ENCODE measurements around the gene GPR50. TPM values are rescaled to one million over a fixed set of nuclear protein-coding genes. Genes with fewer than 3 reads are reported as not detected.

GPR50 gene
- total and polyA plus RNA-seq, 10 of the 15 experiments (the other 5 are each of a cell fraction or from before 2014, with no cell fraction given), result 0.03 to 0.08 (median 0.04) TPM; not detected in 7

- no peak overlapping the region for H3K27ac ChIP-seq (ENCODE audit: control insufficient read depth, insufficient read depth)
- in situ Hi-C loops (cut with MboI), result loop anchor here (5.0 to 10.0 kb wide), 2 partner anchors 343 to 531 kb away; no protein-coding TSS in a partner anchor
- TF ChIP-seq CREM (IDR thresholded peaks at IDR 0.05; ENCODE audit: low read depth) (no peak), NFIC (IDR thresholded peaks at IDR 0.05; ENCODE audit: low read depth, low read length) (no peak), YY1 (IDR thresholded peaks at IDR 0.05; ENCODE audit: low read depth, low read length) (peak; percentile 38; the same call in 1 of the 2 replicates), BACH1 (IDR thresholded peaks at IDR 0.05; ENCODE audit: borderline replicate concordance) (no peak), CBX5 (IDR thresholded peaks at IDR 0.05; ENCODE audit: low read depth) (no peak), HSF1 (IDR thresholded peaks at IDR 0.05; ENCODE audit: low read depth, low read length) (no peak), NFYA (IDR thresholded peaks at IDR 0.05; ENCODE audit: borderline replicate concordance, low read depth, low read length) (no peak), TCF12 (IDR thresholded peaks at IDR 0.05; ENCODE audit: low read depth, low read length) (no peak), SREBF1 (IDR thresholded peaks at IDR 0.05; ENCODE audit: low read length) (no peak), CTCF (IDR thresholded peaks at IDR 0.05 in 2 of 3, conservative IDR thresholded peaks at IDR 0.05 in 1 of 3; ENCODE audit: control insufficient read depth in 2 of 3, extremely low read depth in 1 of 3, insufficient read depth in 1 of 3, low read depth in 3 of 3, low read length in 3 of 3) (peak; percentile 72 to 84 (median 81)), HCFC1 (IDR thresholded peaks at IDR 0.05; ENCODE audit: low read length) (no peak), RFX5 (IDR thresholded peaks at IDR 0.05; ENCODE audit: low read depth, low read length) (no peak), STAT3 (IDR thresholded peaks at IDR 0.05; ENCODE audit: low read depth, low read length) (no peak), SMC3 (IDR thresholded peaks at IDR 0.05; ENCODE audit: borderline replicate concordance, low read length) (peak; percentile 91), MAX (IDR thresholded peaks at IDR 0.05; ENCODE audit: low read depth, low read length) (no peak), ATF7 (IDR thresholded peaks at IDR 0.05; ENCODE audit: low read depth) (no peak), RBBP5 (conservative IDR thresholded peaks at IDR 0.05) (no peak), SMAD1 (IDR thresholded peaks at IDR 0.05; ENCODE audit: low read depth, partially characterized antibody) (no peak), TCF7 (IDR thresholded peaks at IDR 0.05; ENCODE audit: borderline replicate concordance) (no peak), RAD21 (IDR thresholded peaks at IDR 0.05; ENCODE audit: insufficient read depth, low read depth, low read length) (peak; percentile 92)
Measured at GRCh38 chrX:151151665-151152267, 24.6 kb upstream of the GPR50 start.

More at GRCh38 chrX:151151665-151152267, 24.6 kb upstream of the GPR50 start:
- FAIRE-seq (peak; percentile 98), ATAC-seq (peak; percentile 91), DNase-seq (ENCODE audit: low read depth, low spot score) (no peak)
- CTCF ChIA-PET, result interaction anchor here (0.6 to 3.1 kb wide), 13 partner anchors 9 to 600 kb away, joined by 3 to 37 read pairs (median 4); no protein-coding TSS in a partner anchor
- no peaks in the 10 kb centered on the region for H3K79me2 ChIP-seq (ENCODE audit: control insufficient read depth, insufficient read depth, low read length)
- no peaks in the 10 kb centered on the region for H3K9me3 ChIP-seq (replicated peaks; ENCODE audit: control insufficient read depth, insufficient read depth, low read length)
- no peaks in the 10 kb centered on the region for H3K27me3 ChIP-seq (replicated peaks in 1 of 2; ENCODE audit: control insufficient read depth in 2 of 2, insufficient read depth in 2 of 2, low read length in 1 of 2)
- no peak overlapping the region for H3K4me2 ChIP-seq (ENCODE audit: control insufficient read depth, insufficient read depth)
- no peaks in the 10 kb centered on the region for H3K36me3 ChIP-seq (ENCODE audit: control insufficient read depth in 2 of 2, insufficient read depth in 2 of 2, low read length in 1 of 2)
- no peak overlapping the region for H2AFZ ChIP-seq (ENCODE audit: control insufficient read depth, low read depth, low read length)
- SMC1A ChIA-PET (ENCODE audit: uncharacterized antibody, unreplicated experiment), result interaction anchor here (0.5 to 1.4 kb wide), 6 partner anchors 113 to 1482 kb away, joined by 3 to 5 read pairs (median 3); no protein-coding TSS in a partner anchor
- RAD21 ChIA-PET (ENCODE audit: unreplicated experiment), result interaction anchor here (0.6 to 1.7 kb wide), 6 partner anchors 11 to 547 kb away, joined by 3 to 11 read pairs (median 4); no protein-coding TSS in a partner anchor
- intact Hi-C loops (cut with micrococcal nuclease; ENCODE audit: unreplicated experiment), result loop anchor here (1.0 to 5.0 kb wide), 4 partner anchors 209 to 1481 kb away; no protein-coding TSS in a partner anchor
- 20% methylated on average over 8 of the region's 8 CpGs for WGBS (ENCODE audit: insufficient coverage, insufficient replicate concordance, low lambda C conversion rate, missing lambda C conversion rate)
- no peak overlapping the region; the same call in 1 of the 2 replicates for H3K9ac ChIP-seq (ENCODE audit: control insufficient read depth, insufficient read depth, low read length)
- no peak overlapping the region for H3K4me3 ChIP-seq
- POLR2A ChIA-PET, result no interaction called here
- BruUV-seq (replicated peaks), result no TSS peak
- no peaks in the 10 kb centered on the region for H4K20me1 ChIP-seq (ENCODE audit: control insufficient read depth, insufficient read depth)
- H3K4me1 ChIP-seq (ENCODE audit: control insufficient read depth, insufficient read depth, low read length), result no peaks in the 10 kb centered on the region
